GM08714 (cell line): Measurements from ENCODE around the gene KLHL29.

Source experiments
- H3K4me3 ChIP-seq: fragments of 200-500 bp; sonication (Bioruptor generic); 2 replicates; pipeline ENCODE4 v1.5.1; 2014; ENCODE audit warnings: mild to moderate bottlenecking, low read length, inconsistent platforms
- ZNF274 ChIP-seq: IDR thresholded peaks from 2 replicates; pipeline ENCODE4 v1.6.1; 2012; ENCODE audit warnings: mild to moderate bottlenecking, low read depth, low read length

The KLHL29 gene

GRCh38 chr2:23452372-23452771, 67.4 kb downstream of the KLHL29 start:
- H3K4me3 ChIP-seq, result no peak overlapping the region
- TF ChIP-seq ZNF274, result no peak

GRCh38 chr2:23452853-23453420, 68.0 kb downstream of the KLHL29 start:
- H3K4me3 ChIP-seq, result peak overlapping the region; percentile 6; the same call in 1 of the 2 replicates

GRCh38 chr2:23453432-23453831, 68.5 kb downstream of the KLHL29 start:
- no peak overlapping the region; the same call in 1 of the 2 replicates for H3K4me3 ChIP-seq
- TF ChIP-seq ZNF274, result no peak

More at GRCh38 chr2:23452853-23453420, 68.0 kb downstream of the KLHL29 start:
- no peak for TF ChIP-seq ZNF274

- TF ChIP-seq ZNF274, result no peak
- H3K4me3 ChIP-seq, result no peak overlapping the region
These were observed 69.0 kb downstream of the KLHL29 start for GRCh38 chr2:23453836-23454460.

GRCh38 chr2:23454501-23455120, 69.6 kb downstream of the KLHL29 start:
- no peak for TF ChIP-seq ZNF274
- no peak overlapping the region for H3K4me3 ChIP-seq

GRCh38 chr2:23456396-23456795, 71.4 kb downstream of the KLHL29 start:
- H3K4me3 ChIP-seq, result no peak overlapping the region
- no peak for TF ChIP-seq ZNF274

GRCh38 chr2:23456881-23457760, 72.1 kb downstream of the KLHL29 start:
- TF ChIP-seq ZNF274, result no peak
- H3K4me3 ChIP-seq, result no peak overlapping the region

GRCh38 chr2:23457990-23458682, 73.2 kb downstream of the KLHL29 start:
- H3K4me3 ChIP-seq, result no peak overlapping the region
- no peak for TF ChIP-seq ZNF274

GRCh38 chr2:23459032-23459431, 74.1 kb downstream of the KLHL29 start:
- TF ChIP-seq ZNF274, result no peak
- no peak overlapping the region for H3K4me3 ChIP-seq

- no peak overlapping the region for H3K4me3 ChIP-seq
- no peak for TF ChIP-seq ZNF274
These were observed 75.2 kb downstream of the KLHL29 start for GRCh38 chr2:23460228-23460627.

GRCh38 chr2:23460993-23461392, 76.0 kb downstream of the KLHL29 start:
- H3K4me3 ChIP-seq, result no peak overlapping the region
- TF ChIP-seq ZNF274, result no peak

GRCh38 chr2:23464156-23464555, 79.2 kb downstream of the KLHL29 start:
- no peak for TF ChIP-seq ZNF274

GRCh38 chr2:23464905-23465537, 80.0 kb downstream of the KLHL29 start:
- H3K4me3 ChIP-seq, result no peak overlapping the region

More at GRCh38 chr2:23464156-23464555, 79.2 kb downstream of the KLHL29 start:
- H3K4me3 ChIP-seq, result no peak overlapping the region

More at GRCh38 chr2:23464905-23465537, 80.0 kb downstream of the KLHL29 start:
- TF ChIP-seq ZNF274, result no peak
